Upper lobe of left lung (tissue), 6 donors: ENCODE measurements around the gene DMGDH. TPM values are rescaled to one million over a fixed set of nuclear protein-coding genes. Genes with fewer than 3 reads are reported as not detected.

Experiments used
- ATAC-seq, 2 donors: fragments of 200-7000 bp; cut with Tn5 transposase; one replicate each; pipeline ENCODE4 v1.9.1; 2022; ENCODE audit warnings: mild to moderate bottlenecking in 2 of 2, moderate library complexity in 2 of 2; ENCODE audit not compliant: low FRiP score in 2 of 2
- DNase-seq, 2 donors: peaks; one replicate each; pipeline ENCODE4 v3.0.0-alpha.2; 2019 to 2020
- H3K27ac ChIP-seq, 4 donors: fragments of 200-600 bp; sonication (generic); one replicate each; pipeline ENCODE4 v1.5.1; 2016 to 2019
- H3K27me3 ChIP-seq, 4 donors: fragments of 200-600 bp; sonication (generic); one replicate each; pipeline ENCODE4 v1.5.1; 2017 to 2019
- H3K36me3 ChIP-seq, 4 donors: fragments of 200-600 bp; sonication (generic); one replicate each; pipeline ENCODE4 v1.5.1; 2016 to 2019
- H3K4me1 ChIP-seq, 4 donors: fragments of 200-600 bp; sonication (generic); one replicate each; pipeline ENCODE4 v1.5.1; 2018 to 2019
- H3K4me3 ChIP-seq, 4 donors: fragments of 200-600 bp; sonication (generic); one replicate each; pipeline ENCODE4 v1.5.1; 2017 to 2019; ENCODE audit warnings: mild to moderate bottlenecking in 2 of 4, moderate library complexity in 1 of 4
- H3K9me3 ChIP-seq, 4 donors: fragments of 200-600 bp; sonication (generic); one replicate each; pipeline ENCODE4 v1.5.1; 2018 to 2019
- EP300 ChIP-seq, 4 donors: sonication (generic); formaldehyde crosslinking; IDR thresholded peaks; one replicate each; pipeline ENCODE4 v1.5.1; 2017; ENCODE audit warnings: antibody characterized with exemption in 4 of 4, control low read depth in 2 of 4
- POLR2A ChIP-seq, 4 donors: fragments of 450-650 bp; IDR thresholded peaks; one replicate each; pipeline ENCODE4 v1.5.1; 2016 to 2017; ENCODE audit warnings: antibody characterized with exemption in 4 of 4, mild to moderate bottlenecking in 2 of 4
- POLR2AphosphoS5 ChIP-seq, 2 donors: sonication (generic); formaldehyde crosslinking; IDR thresholded peaks; one replicate each; pipeline ENCODE4 v1.5.1; 2017; ENCODE audit warnings: antibody characterized with exemption in 2 of 2
- WGBS, 2 donors: methylation state at CpG; one replicate each; pipeline ENCODE4 v1.1.5; 2017 to 2018; 5-methylcytosine and 5-hydroxymethylcytosine counted together
- total RNA-seq, 6 donors: library from RNA; depleted of rRNA in 4 of 6; stranded (reverse); fragments of >200 nt in 4 of 6; gene quantifications; one replicate each; pipeline versions ENCODE4 v1.1.0 to v1.2.1, GENCODE V29; 2016 to 2021
- TF ChIP-seq, protein P1 (sequence below), 6 experiments: fragments of 450-650 bp in 4 of 6; fragments of 200-600 bp in 2 of 6; sonication (generic) in 2 of 6; IDR thresholded peaks; one replicate each; pipeline ENCODE4 v1.5.1; 2016 to 2019; ENCODE audit warnings: antibody characterized with exemption in 6 of 6
- donor health status: DM: no; HTN: no; CAD: no; lungs with moderate emphysema.
- donor health status: DM: no; HTN: yes; CAD: no; lungs with severe emphysema.

DMGDH gene
- total RNA-seq, 6 donors from 2014 or later: 0.46 to 1.3 (median 1.1) TPM

DNA sequence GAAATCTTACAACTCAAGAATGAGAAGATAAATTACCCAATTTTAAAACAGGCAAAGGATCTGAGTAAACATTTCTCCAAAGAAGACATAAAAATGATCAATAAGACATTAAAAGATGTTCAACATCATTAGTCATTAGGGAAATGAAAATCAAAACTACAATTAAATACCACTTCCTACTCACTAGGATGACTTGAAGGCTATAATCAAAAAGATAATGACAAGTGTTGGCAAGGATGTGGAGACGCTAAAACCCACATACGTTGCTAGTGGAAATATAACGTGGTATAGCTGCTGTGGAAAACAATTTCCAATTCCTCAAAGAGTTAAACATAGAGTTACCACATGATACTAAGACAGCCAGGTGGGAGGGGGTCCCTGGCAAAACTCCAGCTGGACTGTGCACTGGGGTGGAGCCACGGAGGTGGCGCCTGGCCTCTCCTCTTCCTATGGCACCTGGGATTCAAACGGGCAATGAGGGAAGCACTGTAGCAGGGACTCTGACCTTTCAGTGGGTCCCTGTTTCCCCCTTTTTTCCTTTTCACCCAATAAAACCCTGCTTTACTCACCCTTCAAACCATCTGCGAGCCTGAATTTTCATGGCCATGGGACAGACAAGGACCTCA lies 90.2 kb downstream of the DMGDH start:
- no peaks in the 10 kb centered on the region for H3K27me3 ChIP-seq
- no peaks in the 10 kb centered on the region for H3K36me3 ChIP-seq
- TF ChIP-seq POLR2A (IDR thresholded peaks at IDR 0.05) (no peak), EP300 (IDR thresholded peaks at IDR 0.05) (no peak), POLR2AphosphoS5 (IDR thresholded peaks at IDR 0.05) (no peak)
- TF ChIP-seq, protein P1, sequence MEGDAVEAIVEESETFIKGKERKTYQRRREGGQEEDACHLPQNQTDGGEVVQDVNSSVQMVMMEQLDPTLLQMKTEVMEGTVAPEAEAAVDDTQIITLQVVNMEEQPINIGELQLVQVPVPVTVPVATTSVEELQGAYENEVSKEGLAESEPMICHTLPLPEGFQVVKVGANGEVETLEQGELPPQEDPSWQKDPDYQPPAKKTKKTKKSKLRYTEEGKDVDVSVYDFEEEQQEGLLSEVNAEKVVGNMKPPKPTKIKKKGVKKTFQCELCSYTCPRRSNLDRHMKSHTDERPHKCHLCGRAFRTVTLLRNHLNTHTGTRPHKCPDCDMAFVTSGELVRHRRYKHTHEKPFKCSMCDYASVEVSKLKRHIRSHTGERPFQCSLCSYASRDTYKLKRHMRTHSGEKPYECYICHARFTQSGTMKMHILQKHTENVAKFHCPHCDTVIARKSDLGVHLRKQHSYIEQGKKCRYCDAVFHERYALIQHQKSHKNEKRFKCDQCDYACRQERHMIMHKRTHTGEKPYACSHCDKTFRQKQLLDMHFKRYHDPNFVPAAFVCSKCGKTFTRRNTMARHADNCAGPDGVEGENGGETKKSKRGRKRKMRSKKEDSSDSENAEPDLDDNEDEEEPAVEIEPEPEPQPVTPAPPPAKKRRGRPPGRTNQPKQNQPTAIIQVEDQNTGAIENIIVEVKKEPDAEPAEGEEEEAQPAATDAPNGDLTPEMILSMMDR (IDR thresholded peaks at IDR 0.05): no peak
- no peaks in the 10 kb centered on the region for H3K9me3 ChIP-seq
- 70 to 74% methylated on average over 7 of the region's 7 CpGs for WGBS, 2 donors
- no peak for DNase-seq
- H3K4me1 ChIP-seq: peaks cover 7 to 23% (median 17%) of the 10 kb centered on the region in 4 donors
- ATAC-seq: no peak
- H3K4me3 ChIP-seq: no peak overlapping the region
- no peak overlapping the region for H3K27ac ChIP-seq

DNA sequence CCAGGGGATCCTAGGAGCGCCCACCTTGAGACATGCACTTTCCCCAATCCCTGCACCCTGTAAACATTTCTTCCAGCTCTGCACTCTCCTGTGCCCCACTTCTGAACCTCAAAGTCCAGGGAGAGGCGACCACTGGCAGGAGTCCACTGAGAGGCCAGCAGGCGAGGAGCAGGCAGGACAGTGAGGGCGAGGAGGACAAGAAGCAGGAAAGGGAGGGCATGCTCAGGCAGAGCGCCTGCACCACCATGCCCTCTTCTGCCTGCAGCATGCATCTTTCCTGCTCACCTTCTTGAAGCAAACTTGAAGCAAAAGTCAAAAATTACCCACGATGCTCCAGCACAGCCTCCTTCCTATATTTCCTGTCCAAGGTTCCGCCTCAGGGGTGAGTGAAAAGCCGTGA lies 94.4 kb downstream of the DMGDH start:
- no peak overlapping the region for H3K4me3 ChIP-seq
- ATAC-seq: no peak
- no peak for TF ChIP-seq POLR2AphosphoS5 (IDR thresholded peaks at IDR 0.05)
- no peak for TF ChIP-seq EP300 (IDR thresholded peaks at IDR 0.05)
- TF ChIP-seq, protein P1 (IDR thresholded peaks at IDR 0.05): no peak
- TF ChIP-seq POLR2A (IDR thresholded peaks at IDR 0.05): no peak
- H3K4me1 ChIP-seq: peaks cover 10 to 23% (median 19%) of the 10 kb centered on the region in 4 donors
- no peaks in the 10 kb centered on the region for H3K27me3 ChIP-seq
- no peaks in the 10 kb centered on the region for H3K9me3 ChIP-seq
- H3K27ac ChIP-seq: no peak overlapping the region
- DNase-seq: no peak
- no peaks in the 10 kb centered on the region for H3K36me3 ChIP-seq
- 92 to 95% methylated on average over 8 of the region's 8 CpGs for WGBS, 2 donors

DNA sequence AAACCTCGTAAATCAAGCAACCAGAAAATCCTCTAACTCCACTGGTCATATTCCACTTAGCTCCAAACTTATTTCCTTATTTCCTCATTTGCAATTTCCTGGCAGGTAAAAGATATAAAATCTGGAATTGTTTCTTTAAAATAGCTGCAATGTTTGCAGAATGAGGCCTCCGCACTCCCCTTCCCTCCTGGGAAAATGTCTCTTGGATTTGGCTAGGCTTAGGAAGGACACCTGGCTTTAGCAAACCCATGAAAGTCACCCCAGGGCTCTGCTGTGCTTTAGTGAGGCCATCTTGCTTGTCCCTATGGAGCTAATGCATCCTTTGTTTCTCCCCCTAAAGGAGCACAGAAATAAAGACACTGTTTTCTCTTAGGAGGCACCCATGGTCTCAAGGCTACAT lies 94.9 kb downstream of the DMGDH start:
- no peak for DNase-seq
- Histone ChIP-seq H3K4me1 (peaks cover 10 to 23% (median 19%) of the 10 kb centered on the region in 4 donors), H3K27me3 (no peaks in the 10 kb centered on the region), H3K36me3 (no peaks in the 10 kb centered on the region), H3K27ac (no peak overlapping the region), H3K4me3 (no peak overlapping the region), H3K9me3 (no peaks in the 10 kb centered on the region)
- no peak for ATAC-seq
- 83 to 84% methylated on average over 2 of the region's 2 CpGs for WGBS, 2 donors
- TF ChIP-seq, protein P1 (IDR thresholded peaks at IDR 0.05): no peak
- TF ChIP-seq EP300 (IDR thresholded peaks at IDR 0.05) (no peak), POLR2AphosphoS5 (IDR thresholded peaks at IDR 0.05) (no peak), POLR2A (IDR thresholded peaks at IDR 0.05) (no peak)

DNA sequence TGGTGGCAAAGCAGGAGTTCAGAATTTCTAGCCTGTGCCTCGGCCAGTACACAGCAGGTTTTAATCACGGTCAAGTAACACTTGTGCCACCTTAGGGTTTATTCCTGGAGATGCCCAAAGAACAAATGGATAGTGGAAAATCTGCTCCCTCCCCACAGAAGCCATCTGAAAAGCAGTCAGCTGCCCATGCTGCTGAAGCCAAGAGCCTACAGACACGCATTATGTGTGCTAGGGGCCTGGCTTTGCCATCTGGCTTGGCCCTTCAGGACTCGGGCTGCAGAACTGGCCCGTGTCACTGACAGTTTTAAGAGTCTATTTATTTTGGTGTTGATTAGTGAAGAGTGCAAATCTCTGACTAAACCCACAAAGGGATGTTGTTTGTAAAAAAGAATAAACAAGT lies 95.5 kb downstream of the DMGDH start:
- DNase-seq (no peak), ATAC-seq (no peak)
- WGBS, 2 donors: 75 to 88% methylated on average over 5 of the region's 5 CpGs
- Histone ChIP-seq H3K36me3 (no peaks in the 10 kb centered on the region), H3K4me3 (no peak overlapping the region), H3K9me3 (no peaks in the 10 kb centered on the region), H3K4me1 (peaks cover 10 to 23% (median 19%) of the 10 kb centered on the region in 4 donors), H3K27ac (no peak overlapping the region), H3K27me3 (no peaks in the 10 kb centered on the region)
- no peak for TF ChIP-seq POLR2A (IDR thresholded peaks at IDR 0.05)
- no peak for TF ChIP-seq POLR2AphosphoS5 (IDR thresholded peaks at IDR 0.05)
- TF ChIP-seq, protein P1 (IDR thresholded peaks at IDR 0.05): no peak
- TF ChIP-seq EP300 (IDR thresholded peaks at IDR 0.05): no peak
